Sigmoid colon (tissue), 7 donors: ENCODE results near the gene PARP9. TPM values are rescaled to one million over a fixed set of nuclear protein-coding genes. Genes with fewer than 3 reads are reported as not detected.

Experiments
- DNase-seq: peaks from one replicate; pipeline ENCODE4 v3.0.0-alpha.2; 2019
- H3K27ac ChIP-seq, 4 donors: fragments of 200-600 bp; sonication (generic); one replicate each; pipeline ENCODE4 v1.5.1; 2016 to 2019; ENCODE audit warnings: mild to moderate bottlenecking in 1 of 4
- H3K27me3 ChIP-seq, 3 donors: fragments of 200-600 bp; sonication (generic); one replicate each; pipeline ENCODE4 v1.5.1; 2019; ENCODE audit warnings: mild to moderate bottlenecking in 1 of 3
- H3K36me3 ChIP-seq, 4 donors: fragments of 200-600 bp; sonication (generic); one replicate each; pipeline ENCODE4 v1.5.1; 2016 to 2019
- H3K4me1 ChIP-seq, 4 donors: fragments of 200-600 bp; sonication (generic); one replicate each; pipeline ENCODE4 v1.5.1; 2017 to 2019
- H3K4me3 ChIP-seq, 4 donors: fragments of 200-600 bp; sonication (generic); one replicate each; pipeline ENCODE4 v1.5.1; 2017 to 2019; ENCODE audit warnings: mild to moderate bottlenecking in 2 of 4, moderate library complexity in 1 of 4
- H3K9me3 ChIP-seq, 4 donors: fragments of 200-600 bp in 3 of 4; sonication (generic) in 3 of 4; one replicate each; pipeline versions ENCODE4 v1.5.1 to v1.6.1; 2013 to 2019
- EP300 ChIP-seq, 4 donors: sonication (generic); formaldehyde crosslinking; IDR thresholded peaks; one replicate each; pipeline ENCODE4 v1.6.1; 2017; ENCODE audit warnings: antibody characterized with exemption in 4 of 4
- POLR2A ChIP-seq, 2 donors: fragments of 450-650 bp; IDR thresholded peaks; one replicate each; pipeline ENCODE4 v1.6.1; 2016; ENCODE audit warnings: antibody characterized with exemption in 2 of 2, mild to moderate bottlenecking in 2 of 2, moderate library complexity in 2 of 2
- POLR2AphosphoS5 ChIP-seq, 4 donors: sonication (generic); formaldehyde crosslinking; IDR thresholded peaks; one replicate each; pipeline ENCODE4 v1.6.1; 2017; ENCODE audit warnings: antibody characterized with exemption in 4 of 4
- WGBS, 2 donors: extraction: QIAGEN DNeasy Blood & Tissue Kit; methylation state at CpG; one replicate each; pipeline ENCODE4 v1.1.7; 2013; 5-methylcytosine and 5-hydroxymethylcytosine counted together
- intact Hi-C: fragments of 100-400 bp; cut with DNase I; formaldehyde crosslinking; loops from one replicate; pipeline ENCODE4 v1.15.1; 2023
- polyA plus RNA-seq, 3 donors: library from polyadenylated mRNA; stranded (reverse); fragments of 200-250 nt; gene quantifications; one replicate each; pipeline ENCODE4 v1.2.3, GENCODE V29; 2013
- total RNA-seq, 4 donors: library from RNA; depleted of rRNA; stranded (reverse); fragments of >200 nt; gene quantifications; one replicate each; pipeline ENCODE4 v1.1.0, GENCODE V29; 2016
- TF ChIP-seq, protein P1 (sequence below), 4 experiments: fragments of 450-650 bp in 3 of 4; fragments of 200-600 bp in 1 of 4; IDR thresholded peaks; one replicate each; pipeline ENCODE4 v1.5.1; 2016 to 2019; ENCODE audit warnings: antibody characterized with exemption in 4 of 4, mild to moderate bottlenecking in 3 of 4, moderate library complexity in 2 of 4
- donor health status: healthy with polysubstance abuse.
- donor health status: Bipolar disorder and iron deficiency.
- donor health status: healthy.

Gene PARP9
- total and polyA plus RNA-seq, 7 donors = 20.4 to 48.4 (median 29.6) TPM

DNA sequence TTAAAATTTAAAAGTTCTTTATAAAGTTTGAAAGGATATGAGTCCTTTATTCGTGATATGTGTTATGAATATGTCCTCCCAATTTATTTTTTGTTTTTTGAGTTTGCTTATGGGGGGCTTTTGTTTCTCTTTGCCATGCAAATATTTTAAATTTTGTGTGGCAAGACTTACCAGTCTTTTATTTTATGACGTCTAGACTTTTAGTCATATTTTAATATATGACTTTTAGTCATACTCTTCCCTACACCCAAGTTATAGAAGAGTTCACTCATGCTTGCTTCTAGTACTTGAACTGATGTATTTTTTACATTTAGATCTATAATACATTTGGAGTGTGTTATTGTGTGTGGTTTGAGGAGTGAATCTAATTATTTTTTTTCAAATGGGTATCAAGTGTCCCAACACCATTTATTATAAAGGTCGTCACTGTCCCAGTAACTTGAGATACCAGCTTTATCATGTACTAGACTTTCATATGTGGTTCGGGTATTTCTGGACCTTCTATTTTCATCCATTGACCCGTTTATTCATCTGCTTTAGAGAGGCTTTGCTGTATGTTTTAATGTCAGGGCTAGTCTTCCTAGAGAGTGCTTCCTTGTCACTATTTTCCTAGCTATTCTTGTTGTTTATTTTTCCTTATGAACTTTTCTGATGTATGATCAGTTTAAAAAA lies 14.1 kb upstream of the PARP9 start:
- Histone ChIP-seq H3K4me1 (peaks cover 0 to 12% (median 4%) of the 10 kb centered on the region in 4 donors), H3K4me3 (peak overlapping the region; percentile 24 to 61 (median 52)), H3K36me3 (peaks cover 0 to 15% (median 0%) of the 10 kb centered on the region in 4 donors), H3K27ac (peak overlapping the region in 1 of 4 donors; percentile 50), H3K9me3 (peaks cover 0 to 9% (median 5%) of the 10 kb centered on the region in 4 donors), H3K27me3 (no peaks in the 10 kb centered on the region)
- intact Hi-C loops = no loop called here
- TF ChIP-seq, protein P1, sequence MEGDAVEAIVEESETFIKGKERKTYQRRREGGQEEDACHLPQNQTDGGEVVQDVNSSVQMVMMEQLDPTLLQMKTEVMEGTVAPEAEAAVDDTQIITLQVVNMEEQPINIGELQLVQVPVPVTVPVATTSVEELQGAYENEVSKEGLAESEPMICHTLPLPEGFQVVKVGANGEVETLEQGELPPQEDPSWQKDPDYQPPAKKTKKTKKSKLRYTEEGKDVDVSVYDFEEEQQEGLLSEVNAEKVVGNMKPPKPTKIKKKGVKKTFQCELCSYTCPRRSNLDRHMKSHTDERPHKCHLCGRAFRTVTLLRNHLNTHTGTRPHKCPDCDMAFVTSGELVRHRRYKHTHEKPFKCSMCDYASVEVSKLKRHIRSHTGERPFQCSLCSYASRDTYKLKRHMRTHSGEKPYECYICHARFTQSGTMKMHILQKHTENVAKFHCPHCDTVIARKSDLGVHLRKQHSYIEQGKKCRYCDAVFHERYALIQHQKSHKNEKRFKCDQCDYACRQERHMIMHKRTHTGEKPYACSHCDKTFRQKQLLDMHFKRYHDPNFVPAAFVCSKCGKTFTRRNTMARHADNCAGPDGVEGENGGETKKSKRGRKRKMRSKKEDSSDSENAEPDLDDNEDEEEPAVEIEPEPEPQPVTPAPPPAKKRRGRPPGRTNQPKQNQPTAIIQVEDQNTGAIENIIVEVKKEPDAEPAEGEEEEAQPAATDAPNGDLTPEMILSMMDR (IDR thresholded peaks at IDR 0.05) = no peak
- TF ChIP-seq EP300 (IDR thresholded peaks at IDR 0.05) (no peak), POLR2AphosphoS5 (IDR thresholded peaks at IDR 0.05) (no peak), POLR2A (IDR thresholded peaks at IDR 0.05) (no peak)
- WGBS, 2 donors = 42 to 44% methylated on average over 5 of the region's 5 CpGs
- DNase-seq = no peak

DNA sequence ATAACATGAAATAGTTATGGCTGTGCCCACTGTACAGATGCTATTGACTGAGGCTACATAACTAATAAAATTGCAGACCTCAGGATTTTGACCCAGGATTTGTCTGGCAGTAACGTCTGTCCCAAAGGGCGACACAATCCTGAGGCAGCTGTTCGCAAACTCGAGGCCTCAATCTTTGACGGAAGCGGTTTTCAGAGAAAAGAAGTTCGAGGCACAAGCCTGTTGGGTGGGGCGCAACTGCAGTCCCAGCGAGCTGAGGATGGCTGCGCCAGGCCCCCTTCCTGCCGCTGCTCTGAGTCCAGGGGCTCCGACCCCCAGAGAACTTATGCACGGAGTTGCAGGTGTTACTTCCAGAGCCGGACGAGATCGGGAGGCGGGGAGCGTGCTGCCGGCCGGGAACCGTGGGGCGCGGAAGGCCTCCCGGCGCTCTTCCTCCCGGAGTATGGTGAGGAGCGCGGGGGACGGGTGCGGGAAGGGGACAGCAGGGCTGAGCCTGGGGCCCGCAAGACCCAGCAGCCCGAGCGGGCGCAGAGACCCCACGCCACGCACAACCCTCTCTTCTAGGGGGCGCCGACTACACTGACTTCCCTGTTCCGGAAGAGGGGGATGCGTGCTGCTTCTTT lies 13.4 kb upstream of the PARP9 start, which contains the start of gene PARP15:
Gene PARP15, plus strand, starts transcription at position 242 of the 623 bp plus-strand sequence. Its CDS starts 18 bp downstream, at position 260.
- H3K9me3 ChIP-seq = peaks cover 0 to 7% (median 5%) of the 10 kb centered on the region in 4 donors
- peak within 1 kb of the TSS; percentile 24 to 61 (median 52) for H3K4me3 ChIP-seq
- DNase-seq = no peak
- intact Hi-C loops = no loop called here
- WGBS, 2 donors = 3 to 6% methylated on average over 40 of the region's 40 CpGs
- peaks cover 0 to 12% (median 4%) of the 10 kb centered on the region in 4 donors for H3K4me1 ChIP-seq
- H3K27me3 ChIP-seq = no peaks in the 10 kb centered on the region
- peak within 1 kb of the TSS in 2 of 4 donors; percentile 32 to 50 for H3K27ac ChIP-seq
- TF ChIP-seq POLR2AphosphoS5 (IDR thresholded peaks at IDR 0.05) (peak in 1 of 4 donors; percentile 17), POLR2A (IDR thresholded peaks at IDR 0.05) (no peak)
- TF ChIP-seq, protein P1 (IDR thresholded peaks at IDR 0.05) = no peak
- peaks cover 0 to 22% (median 1%) of the 10 kb centered on the region in 4 donors for H3K36me3 ChIP-seq

DNA sequence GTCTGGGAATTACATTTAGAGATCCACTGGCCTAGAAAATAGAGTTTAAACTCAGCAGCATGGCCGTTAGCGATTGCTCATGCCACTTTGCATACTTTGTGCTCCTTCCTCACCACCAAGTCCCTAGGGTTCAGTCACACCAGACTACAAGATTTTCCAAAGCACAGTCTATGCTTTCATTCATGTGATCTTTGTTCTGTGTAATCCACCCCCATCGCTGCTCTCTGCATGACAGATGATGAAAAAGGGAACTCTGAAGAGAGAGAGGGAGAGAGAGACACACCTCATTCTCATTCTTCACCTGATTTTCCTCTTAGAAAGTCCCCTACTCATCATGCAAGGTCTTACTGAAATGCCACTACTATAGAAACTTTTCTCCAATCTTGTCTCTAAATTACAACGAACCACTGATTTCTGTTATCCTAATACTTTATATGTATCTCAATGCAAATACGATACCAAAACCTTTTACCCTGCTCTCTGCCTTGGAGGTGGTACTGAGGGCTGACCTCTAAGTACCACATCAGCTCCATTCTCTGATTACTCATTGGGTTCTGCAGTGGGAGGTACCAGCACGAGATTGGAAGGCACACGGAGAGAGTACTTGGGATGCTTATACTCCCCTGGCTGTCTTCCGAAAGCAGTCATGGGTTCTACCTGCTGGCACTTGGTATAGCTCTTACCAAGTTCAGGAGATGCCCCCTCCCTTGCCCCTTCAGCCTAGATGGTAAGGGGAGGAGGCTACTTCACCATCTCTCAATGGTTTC lies 12.3 kb upstream of the PARP9 start:
- H3K27me3 ChIP-seq = no peaks in the 10 kb centered on the region
- H3K4me3 ChIP-seq = no peak overlapping the region
- no peak overlapping the region for H3K27ac ChIP-seq
- intact Hi-C loops = no loop called here
- DNase-seq = no peak
- peaks cover 0 to 33% (median 7%) of the 10 kb centered on the region in 4 donors for H3K36me3 ChIP-seq
- WGBS, 2 donors = 65 to 76% methylated on average over 8 of the region's 8 CpGs
- peaks cover 0 to 12% (median 4%) of the 10 kb centered on the region in 4 donors for H3K4me1 ChIP-seq
- TF ChIP-seq EP300 (IDR thresholded peaks at IDR 0.05) (no peak), POLR2A (IDR thresholded peaks at IDR 0.05) (no peak), POLR2AphosphoS5 (IDR thresholded peaks at IDR 0.05) (no peak)
- H3K9me3 ChIP-seq = no peaks in the 10 kb centered on the region

DNA sequence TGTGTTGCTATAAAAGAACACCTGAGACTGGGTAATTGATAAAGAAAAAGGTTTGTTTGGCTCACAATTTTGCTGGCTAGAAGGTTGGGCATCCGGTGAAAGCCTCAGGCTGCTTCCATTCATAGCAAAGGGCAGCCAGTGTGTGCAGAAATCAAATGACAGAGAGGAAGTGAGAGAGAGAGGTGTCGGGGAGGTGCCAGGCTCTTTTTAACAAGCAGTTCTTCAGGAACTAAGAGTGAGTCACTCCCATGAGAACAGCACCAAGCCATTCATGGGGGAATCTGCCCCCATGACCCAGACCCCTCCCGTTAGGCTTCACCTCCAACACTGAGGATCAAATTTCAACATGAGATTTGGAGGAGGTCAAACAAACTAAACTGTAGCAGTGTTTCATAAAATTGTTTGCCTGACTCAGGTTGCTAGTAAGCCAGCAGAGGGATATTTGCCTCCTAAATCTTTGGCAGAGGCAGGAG lies 8.9 kb upstream of the PARP9 start:
- peaks cover 0 to 53% (median 10%) of the 10 kb centered on the region in 4 donors for H3K36me3 ChIP-seq

More for the DNA sequence above, 8.9 kb upstream of the PARP9 start:
- DNase-seq = no peak
- intact Hi-C loops = no loop called here
- TF ChIP-seq EP300 (IDR thresholded peaks at IDR 0.05) (no peak), POLR2AphosphoS5 (IDR thresholded peaks at IDR 0.05) (no peak), POLR2A (IDR thresholded peaks at IDR 0.05) (no peak)
- TF ChIP-seq, protein P1 (IDR thresholded peaks at IDR 0.05) = no peak
- Histone ChIP-seq H3K4me1 (peaks cover 0 to 31% (median 21%) of the 10 kb centered on the region in 4 donors), H3K9me3 (no peaks in the 10 kb centered on the region), H3K4me3 (no peak overlapping the region), H3K27me3 (no peaks in the 10 kb centered on the region), H3K27ac (peak overlapping the region in 1 of 4 donors; percentile 36)
- WGBS, 2 donors = 46 to 78% methylated on average over 3 of the region's 3 CpGs
